ENCODE measurements around the gene ABHD6.
A peak's percentile ranks its signal among the peaks of the same experiment; 100 is the strongest.

DNA sequence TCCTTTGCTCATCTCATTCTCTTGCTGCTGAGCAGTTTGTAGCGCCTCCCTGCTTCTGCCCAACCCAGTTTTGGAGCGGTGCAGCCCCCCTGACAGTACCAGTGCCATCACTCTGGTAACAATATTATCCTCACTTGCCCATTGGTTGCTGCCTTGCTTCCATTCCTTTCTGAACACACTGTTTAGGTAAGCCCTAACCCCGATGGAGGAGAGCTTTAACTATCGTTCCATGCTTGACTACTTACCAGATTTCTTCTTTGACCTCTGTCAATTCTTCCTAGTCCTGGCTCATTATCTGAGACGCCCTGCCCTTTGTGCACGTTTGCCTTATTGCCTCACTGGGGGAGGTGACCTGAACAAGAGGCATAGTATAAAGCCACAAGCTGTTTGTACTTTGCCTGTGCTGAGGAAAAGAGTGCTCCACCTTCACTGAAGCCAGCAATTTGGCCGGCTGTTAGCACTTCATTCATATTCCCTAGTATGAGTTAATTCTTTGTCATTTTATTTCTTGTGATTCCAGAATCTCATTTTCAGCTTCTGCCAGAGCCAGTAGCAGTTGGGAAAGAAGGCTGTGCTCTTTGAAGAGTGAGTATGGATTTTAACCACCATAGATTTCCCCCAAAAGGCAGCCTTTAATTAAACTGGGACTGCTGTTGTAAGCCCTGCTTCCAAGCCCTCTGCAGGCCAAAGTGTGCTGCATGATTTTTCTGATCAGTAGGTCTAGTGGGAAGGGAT is 11.9 kb downstream of the ABHD6 start:
- TF ChIP-seq, protein P1, sequence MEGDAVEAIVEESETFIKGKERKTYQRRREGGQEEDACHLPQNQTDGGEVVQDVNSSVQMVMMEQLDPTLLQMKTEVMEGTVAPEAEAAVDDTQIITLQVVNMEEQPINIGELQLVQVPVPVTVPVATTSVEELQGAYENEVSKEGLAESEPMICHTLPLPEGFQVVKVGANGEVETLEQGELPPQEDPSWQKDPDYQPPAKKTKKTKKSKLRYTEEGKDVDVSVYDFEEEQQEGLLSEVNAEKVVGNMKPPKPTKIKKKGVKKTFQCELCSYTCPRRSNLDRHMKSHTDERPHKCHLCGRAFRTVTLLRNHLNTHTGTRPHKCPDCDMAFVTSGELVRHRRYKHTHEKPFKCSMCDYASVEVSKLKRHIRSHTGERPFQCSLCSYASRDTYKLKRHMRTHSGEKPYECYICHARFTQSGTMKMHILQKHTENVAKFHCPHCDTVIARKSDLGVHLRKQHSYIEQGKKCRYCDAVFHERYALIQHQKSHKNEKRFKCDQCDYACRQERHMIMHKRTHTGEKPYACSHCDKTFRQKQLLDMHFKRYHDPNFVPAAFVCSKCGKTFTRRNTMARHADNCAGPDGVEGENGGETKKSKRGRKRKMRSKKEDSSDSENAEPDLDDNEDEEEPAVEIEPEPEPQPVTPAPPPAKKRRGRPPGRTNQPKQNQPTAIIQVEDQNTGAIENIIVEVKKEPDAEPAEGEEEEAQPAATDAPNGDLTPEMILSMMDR (IDR thresholded peaks at IDR 0.05): peak; percentile 47
- no peak for TF ChIP-seq SIN3A (IDR thresholded peaks at IDR 0.05; ENCODE audit: borderline replicate concordance, insufficient read depth, low read depth, low read length)

All from Panc1 (cell line).